GM19455 (cell line): ENCODE measurements around the gene WAC.
"Not testable (repeated sequence)": the region's sequence is repeated elsewhere in the genome, so short reads cannot be mapped to it uniquely, and the experiment has no call there.

Experiments used
- ATAC-seq: cut with Tn5 transposase; IDR thresholded peaks from one replicate; pipeline ENCODE4 v1.9.1; 2021; ENCODE audit not compliant: unreplicated experiment

Gene WAC, protein sequence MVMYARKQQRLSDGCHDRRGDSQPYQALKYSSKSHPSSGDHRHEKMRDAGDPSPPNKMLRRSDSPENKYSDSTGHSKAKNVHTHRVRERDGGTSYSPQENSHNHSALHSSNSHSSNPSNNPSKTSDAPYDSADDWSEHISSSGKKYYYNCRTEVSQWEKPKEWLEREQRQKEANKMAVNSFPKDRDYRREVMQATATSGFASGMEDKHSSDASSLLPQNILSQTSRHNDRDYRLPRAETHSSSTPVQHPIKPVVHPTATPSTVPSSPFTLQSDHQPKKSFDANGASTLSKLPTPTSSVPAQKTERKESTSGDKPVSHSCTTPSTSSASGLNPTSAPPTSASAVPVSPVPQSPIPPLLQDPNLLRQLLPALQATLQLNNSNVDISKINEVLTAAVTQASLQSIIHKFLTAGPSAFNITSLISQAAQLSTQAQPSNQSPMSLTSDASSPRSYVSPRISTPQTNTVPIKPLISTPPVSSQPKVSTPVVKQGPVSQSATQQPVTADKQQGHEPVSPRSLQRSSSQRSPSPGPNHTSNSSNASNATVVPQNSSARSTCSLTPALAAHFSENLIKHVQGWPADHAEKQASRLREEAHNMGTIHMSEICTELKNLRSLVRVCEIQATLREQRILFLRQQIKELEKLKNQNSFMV

DNA sequence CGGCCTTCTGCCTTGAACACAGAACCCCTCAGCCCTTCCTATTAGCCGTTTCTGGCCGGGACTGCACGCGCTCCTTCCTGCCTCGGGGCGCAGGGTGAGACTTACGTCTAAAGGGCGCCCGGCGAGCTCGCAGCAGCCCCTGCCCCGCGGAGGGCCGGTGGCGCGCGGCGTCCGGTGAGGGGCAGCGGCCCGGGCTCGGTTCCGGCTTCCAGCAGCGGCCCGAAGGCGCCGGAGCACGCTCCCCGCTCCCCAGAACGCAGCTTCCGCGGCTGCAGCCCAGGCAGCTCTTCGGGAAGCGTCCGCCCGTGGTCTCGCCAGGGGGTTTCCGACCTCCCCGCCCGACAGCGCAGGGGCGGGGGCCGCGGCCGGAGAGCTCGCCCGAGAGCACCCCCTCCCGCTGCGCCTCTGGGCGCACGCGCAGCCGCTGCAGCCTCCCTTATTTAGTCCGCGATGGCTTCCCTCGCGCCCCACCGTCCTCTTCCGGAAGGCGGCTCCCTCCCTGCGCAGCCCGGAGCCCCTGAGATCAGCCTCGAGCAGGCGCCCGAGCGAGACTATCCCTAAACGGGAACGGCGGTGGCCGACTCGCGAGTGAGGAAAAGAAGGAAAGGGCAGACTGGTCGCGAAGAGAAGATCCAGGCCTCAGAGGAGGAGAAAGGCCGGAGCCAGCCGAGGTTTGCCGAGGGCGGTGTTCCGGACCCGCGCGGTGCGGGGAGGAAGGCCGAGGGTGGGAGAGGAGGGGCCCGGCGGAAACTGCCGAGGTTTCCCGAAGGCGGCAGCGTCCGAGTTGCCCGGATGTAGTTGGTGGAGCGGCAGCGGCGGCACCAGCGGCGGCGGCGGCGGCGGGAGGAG is at the start of gene WAC:
Gene WAC, plus strand, starts transcription at position 782 of the 849 bp plus-strand sequence. CDS start 462 bp downstream, outside the sequence.
- peak; percentile 80 for ATAC-seq

DNA sequence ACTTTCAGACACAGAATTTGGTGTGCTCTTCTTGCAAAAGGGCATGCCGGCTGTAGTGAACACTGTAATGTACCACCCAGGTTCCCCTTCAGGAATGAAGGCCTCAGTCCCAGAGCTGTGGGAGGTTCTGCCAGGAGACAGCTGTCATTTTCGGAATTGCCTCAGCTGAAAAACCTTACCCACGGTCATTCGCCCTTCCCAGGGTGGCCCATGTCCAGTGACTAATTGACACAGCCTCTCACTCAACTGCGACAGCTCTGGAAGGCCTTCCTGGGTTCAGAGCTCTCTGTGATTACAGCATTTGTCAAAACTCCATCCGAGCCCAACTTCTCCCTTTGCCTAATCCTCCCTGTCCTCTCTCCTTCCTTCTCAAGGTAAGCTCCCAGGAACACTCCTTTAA is 43.7 kb upstream of the WAC start:
- ATAC-seq = no peak

DNA sequence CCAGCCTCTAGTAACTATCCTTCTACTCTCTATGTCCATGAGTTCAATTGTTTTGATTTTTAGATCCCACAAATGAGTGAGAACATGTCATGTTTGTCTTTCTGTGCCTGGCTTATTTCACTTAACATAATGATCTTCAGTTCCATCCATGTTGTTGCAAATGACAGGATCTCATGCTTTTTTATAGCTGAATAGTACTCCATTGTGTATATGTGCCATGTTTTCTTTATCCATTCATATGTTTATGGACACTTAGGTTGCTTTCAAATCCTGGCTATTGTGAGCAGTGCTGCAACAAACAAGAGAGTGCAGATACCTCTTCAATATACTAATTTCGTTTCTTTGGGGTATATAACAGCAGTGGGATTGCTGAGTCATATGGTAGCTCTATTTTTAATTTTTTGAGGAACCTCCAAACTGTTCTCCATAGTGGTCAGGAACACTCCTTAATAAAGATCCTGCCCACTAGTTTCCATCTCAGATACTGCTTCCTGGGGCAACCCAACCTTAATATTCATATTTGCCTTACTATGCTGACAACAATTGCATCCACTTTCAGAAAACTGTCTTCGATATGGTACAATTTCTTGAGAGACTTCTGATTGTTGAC is 42.6 kb upstream of the WAC start:
- ATAC-seq = not testable (repeated sequence)

DNA sequence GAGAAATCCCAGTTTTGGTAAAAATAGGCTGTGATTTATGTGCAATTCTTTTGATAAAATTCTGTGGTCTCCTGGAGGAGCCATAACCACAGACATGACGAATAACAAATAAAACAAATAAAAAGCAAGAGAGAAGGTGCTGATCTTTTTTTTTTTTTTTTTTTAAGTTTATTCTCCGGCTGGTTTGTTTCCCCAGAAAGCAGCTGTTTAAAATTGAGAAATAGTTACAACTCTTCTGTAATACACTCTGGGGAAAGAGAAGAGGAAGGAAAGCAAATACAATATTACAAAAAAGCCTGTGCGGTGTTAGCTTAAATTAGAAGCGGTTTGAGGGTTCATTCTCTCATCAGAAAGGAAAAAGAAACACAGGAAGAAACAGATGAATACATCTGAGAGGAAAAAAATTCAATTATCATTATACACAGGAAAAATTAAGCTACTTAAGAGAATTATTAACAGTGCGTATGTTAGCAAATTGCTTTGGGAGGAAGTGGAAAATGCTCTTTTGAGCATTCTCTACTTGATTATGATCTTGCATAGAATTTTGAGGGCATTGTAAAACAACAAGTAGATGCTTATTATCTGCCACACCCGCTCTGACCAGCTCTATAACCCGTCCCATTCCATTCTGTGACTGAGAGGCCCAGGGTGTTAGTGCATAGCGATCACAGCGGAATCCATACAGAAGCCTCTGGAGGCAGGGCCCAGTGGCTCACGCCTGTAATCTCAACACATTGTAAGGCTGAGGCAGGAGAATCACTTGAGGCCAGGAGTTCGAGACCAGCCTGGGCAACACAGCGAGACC is 40.6 kb upstream of the WAC start:
- ATAC-seq = no peak

DNA sequence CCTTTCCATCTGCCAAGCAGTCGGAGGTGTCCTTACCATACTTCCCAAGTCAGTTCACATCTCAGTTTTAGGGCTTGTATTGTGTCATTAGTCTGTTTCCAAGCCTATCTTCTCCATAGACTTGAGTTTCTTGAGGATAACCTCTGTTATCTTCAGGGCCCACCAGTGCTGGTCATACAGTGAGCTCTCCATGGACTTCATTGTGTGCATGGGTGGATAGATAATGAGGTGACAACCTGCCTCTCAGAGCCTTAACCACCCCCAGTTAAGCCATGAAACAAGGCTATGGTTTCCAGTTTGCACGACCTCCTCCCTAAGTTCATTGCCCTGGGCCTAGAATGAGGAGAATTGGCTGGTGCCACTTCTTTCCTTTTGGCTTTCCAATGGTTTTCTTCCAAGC is 38.5 kb upstream of the WAC start:
- ATAC-seq = no peak

DNA sequence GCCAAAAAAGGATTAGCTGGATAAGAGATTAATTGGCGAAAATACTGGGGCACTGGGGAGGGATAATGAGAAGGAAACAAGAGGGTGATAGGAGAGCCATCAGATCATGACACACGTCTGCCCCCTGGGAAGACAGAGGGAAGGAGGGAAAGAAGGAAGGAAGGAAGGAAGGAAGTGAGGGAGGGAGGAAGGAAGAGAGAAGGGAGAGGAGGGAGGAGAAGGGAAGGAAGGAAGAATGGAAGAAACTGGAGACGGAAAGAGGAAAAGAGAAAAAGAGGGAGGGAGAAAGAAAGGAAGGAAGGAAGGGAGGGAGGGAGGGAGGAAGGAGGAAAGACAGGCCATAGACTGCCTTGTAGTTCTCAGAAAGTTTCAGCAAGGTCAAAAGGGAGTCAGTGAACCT is 37.8 kb upstream of the WAC start:
- no peak for ATAC-seq

DNA sequence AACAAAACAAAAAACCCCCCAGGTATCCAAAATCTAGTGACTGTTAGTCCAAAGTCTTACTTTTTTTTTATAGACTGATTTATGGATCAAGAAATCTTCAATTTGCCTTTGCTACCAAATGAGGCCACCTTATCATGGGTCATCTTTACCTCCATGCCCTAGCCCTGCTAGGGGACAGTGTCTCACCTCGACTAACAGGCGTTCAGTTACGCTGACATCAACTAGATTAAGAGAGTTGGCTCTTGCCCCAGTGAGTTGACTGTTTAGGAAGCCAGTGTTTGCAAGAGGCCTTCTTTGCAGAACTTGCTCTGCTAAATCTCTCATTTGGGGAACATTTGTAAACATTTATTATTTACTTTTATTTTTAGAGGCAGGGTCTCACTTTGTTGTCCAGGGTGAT is 36.9 kb upstream of the WAC start:
- ATAC-seq = no peak

DNA sequence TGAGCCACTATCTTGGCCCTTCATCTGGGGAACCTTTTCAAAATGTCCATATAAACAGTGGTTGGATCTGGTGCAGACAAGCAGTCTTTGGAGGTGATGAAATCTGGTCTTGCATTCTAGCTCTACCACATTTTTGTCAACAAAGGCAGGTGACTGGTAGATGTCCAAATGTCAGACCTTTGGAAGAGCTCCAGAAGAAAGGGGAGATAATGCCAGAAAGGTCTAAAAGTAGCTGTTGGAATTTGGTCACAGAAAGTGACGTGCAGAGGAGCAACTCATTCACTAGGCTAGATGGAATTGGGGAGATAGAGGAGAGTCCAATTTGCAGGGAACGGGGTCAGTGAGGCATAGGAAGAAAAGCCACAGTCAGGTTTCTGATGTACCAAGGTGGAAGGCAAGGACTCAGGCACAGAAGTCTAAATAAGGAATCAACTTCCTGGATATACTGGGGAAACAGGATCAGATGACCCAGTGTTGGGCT is 36.4 kb upstream of the WAC start:
- ATAC-seq = no peak

DNA sequence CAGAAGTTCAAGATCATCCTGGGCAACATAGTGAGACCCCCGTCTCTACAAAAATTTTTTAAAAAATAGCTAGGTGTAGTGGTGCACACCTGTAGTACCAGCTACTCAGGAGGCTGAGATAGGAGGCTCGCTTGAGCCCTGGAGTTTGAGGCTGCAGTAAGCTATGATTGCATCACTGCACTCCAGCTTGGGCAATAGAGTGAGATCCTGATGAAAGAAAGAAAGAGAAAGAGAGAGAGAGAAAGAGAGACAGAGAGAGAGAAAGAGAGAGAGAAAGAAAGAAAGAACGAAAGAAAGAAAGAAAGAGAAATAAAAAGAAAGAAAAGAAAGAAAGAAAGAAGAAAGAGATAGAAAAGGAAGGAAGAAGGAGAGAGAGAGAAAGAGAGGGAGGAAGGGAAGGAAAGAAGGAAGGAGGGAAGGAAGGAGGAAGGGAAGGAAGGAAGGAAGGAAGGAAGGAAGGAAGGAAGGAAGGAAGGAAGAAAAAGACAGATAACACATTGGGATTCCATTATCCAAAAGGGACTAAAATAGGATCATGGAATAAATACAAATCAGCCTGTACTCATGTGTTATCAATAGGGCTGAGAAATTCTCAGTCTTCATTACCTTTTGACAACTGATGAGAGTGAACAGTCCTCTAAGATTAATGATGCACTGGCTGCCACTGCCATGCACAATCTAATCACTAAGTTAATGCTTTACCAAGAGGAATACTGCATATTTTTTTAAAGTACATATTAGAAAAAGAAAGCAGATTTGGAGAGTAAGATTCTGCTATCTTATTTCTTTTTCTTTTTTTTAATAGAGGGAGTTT is 35.4 kb upstream of the WAC start:
- no peak for ATAC-seq

DNA sequence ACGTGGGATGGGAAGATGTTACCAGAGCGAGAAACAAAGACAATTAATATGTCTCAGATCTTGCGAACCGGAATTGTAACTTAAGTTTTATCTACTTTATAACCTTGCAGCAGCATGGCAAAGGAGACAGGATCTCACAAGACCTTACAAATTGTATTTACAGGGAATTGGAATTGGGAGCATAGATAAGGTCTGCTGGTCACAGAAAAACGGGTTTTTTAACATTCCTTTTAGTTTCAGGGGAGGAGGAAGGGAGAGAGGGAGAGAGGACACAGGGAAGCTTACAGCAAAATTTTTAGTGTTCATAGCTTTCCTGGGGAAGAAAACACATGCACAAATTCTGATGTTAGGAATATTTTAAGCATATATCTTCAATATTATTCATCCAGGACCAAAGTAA is 32.7 kb upstream of the WAC start:
- ATAC-seq = not testable (repeated sequence)

DNA sequence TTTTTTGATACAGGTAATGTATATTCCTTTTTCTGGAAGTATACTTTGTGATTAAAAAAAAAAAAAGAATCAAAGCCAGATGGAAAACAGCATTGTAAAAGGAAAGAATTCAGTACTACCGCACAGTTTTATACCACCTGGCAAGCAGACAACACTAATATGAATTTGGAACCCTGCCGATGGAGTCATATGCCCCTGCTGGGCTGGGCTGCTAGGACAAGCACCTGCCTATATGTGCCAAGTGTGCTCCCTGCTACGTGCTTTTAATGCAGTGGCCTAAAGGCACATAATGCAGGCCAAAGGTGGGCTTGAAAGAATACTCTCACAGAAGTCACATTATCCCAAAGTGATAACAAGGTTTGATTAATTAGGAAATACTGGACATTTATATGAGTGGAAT is 29.8 kb upstream of the WAC start:
- ATAC-seq = no peak

DNA sequence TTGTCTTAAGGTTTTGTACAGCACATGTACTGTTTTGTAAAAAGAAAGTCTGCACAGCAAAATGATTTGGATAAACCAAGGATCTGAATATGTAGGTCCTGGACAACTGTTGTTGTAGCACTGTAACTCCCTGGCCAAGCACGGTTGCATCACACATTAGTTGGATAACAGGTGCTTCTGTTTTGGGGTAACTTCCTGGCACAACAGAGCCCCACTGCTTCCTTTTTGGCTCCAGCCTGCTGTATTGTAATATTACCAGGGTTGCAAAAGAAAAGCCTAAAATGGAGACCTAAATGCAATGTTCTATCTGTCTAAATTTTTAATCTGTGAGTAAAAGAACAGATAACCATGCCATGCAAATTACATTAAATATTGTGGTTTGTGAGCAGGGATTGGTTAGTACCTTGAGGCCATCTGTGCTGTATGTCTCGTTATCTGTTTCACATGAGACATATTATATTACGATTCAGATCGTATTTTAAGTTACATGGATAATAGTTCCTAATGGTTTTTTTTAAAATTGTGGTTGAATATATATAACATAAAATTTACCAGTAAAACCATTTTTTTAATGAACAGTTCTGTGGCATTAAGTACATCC is 27.5 kb upstream of the WAC start:
- ATAC-seq = no peak

DNA sequence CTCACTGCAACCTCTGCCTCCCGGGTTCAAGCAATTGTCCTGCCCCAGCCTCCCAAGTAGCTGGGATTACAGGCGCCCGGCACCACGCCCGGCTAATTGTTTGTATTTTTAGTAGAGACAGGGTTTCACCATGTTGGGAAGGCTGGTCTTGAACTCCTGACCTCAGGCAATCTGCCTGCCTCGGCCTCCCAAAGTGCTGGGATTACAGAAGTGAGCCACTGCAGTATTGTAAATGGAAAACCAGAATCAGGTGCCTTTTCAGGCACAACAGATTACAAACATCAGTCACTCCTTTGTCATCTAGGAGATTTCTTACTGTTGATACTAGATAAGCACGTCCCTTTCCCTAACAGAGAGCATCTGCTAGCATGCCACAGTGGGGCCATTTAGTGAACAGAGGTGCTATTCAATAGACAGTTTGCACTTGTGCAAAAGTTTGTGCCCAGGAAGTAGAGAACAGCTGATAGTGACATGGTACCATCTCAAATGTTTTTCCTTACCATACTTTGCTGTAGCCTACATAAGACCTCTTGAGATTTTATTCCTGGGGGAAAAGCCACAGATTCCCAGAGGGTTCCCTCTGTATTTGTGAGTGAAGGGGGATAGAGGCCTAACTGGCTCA is 24.5 kb upstream of the WAC start:
- ATAC-seq = no peak

DNA sequence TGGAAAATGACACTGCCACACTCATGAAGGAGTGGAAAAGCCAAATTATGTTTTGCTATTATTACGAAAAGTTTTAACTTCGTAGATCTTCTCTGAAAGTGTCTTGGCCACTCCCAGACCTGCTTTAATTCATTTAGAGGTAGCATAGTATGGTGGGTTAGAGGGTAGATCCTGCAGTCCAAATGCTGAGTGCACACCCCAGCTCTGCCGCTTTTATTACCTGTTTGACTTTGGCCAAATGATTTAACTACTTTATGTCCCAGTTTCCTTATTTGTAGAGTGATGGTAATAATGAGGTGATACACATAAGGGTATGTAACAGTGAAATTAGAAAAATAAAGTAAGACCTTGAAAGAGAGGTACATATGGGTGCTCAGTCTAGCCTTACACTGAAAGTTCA is 23.6 kb upstream of the WAC start:
- ATAC-seq = no peak

DNA sequence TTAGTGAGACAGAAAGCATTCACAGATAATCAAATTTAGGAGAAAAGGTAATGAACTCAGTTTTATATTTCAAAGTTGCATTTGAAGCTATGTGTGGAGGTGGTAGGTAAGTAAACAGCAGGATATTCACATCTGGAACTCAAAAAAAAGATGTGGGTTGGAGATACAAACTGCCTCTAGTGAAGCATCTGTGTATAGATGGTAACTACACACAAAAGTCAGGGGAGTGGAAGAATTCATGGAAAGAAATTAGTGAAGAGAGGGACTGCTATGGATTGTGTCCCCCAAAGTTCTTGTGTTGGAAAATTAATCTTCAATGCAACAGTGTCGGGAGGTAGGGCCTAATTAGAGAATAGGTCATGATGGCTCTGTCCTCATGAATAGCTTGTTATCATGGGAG is 18.3 kb upstream of the WAC start:
- no peak for ATAC-seq

DNA sequence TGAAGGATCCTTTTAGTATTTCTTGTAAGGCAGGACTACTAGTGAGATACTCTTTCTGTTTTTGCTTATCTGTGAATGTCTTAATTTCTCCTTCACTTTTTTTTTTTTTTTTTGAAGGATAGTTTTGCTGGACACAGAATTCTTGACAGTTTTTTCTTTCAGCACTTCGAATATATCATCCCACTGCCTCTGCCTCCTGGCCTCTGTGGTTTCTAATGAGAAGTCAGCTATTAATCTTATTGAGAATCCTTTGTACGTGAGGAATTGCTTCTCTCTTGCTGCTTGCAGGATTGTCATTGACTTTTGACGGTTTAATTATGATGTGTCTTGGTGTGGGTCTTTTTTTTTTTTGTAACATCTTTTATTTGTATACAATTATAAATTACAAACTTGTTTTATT is 12.6 kb upstream of the WAC start:
- no peak for ATAC-seq

DNA sequence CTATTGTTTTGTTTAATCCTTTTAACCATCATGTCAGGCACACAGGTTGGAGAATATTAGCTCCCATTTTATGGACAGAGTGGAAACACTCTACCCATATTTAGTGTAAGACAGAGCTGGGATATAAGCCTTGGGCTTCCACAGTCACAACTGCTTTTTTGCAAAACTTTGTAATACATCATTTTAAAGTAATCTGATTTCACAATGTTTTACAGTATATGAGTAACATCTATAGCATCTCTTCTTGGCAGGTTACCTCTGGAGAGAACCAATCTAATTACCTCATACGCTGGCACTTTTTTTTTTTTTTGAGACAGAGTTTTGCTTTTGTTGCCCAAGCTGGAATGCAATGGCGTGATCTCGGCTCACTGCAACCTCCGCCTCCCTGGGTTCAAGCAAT is 12.1 kb upstream of the WAC start:
- not testable (repeated sequence) for ATAC-seq

DNA sequence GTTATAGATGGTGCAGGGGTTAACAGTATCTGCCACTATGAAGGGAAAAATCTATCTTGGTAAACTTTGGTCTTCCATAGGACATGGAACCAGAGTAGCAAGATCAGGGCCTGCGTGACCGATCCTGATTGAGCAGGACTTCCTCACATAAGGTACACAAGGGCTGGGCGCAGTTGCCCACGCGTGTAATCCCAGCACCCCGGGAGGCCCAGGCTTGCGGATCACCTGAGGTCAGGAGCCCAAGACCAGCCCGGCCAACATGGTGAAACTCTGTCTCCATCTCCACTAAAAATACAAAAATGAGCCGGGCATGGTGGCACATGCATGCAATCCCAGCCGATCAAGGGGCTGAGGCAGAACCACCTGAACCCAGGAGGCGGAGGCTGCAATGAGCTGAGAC is 11.0 kb upstream of the WAC start:
- ATAC-seq = not testable (repeated sequence)
